ENCODE measurements around the gene FADS1. TPM values are rescaled to one million over a fixed set of nuclear protein-coding genes. Genes with fewer than 3 reads are reported as not detected.

Gene FADS1
- total and polyA plus RNA-seq, 2 of the 13 experiments (the other 11 are each of a cell fraction or from before 2014, with no cell fraction given) = 91.8 to 108 TPM

DNA sequence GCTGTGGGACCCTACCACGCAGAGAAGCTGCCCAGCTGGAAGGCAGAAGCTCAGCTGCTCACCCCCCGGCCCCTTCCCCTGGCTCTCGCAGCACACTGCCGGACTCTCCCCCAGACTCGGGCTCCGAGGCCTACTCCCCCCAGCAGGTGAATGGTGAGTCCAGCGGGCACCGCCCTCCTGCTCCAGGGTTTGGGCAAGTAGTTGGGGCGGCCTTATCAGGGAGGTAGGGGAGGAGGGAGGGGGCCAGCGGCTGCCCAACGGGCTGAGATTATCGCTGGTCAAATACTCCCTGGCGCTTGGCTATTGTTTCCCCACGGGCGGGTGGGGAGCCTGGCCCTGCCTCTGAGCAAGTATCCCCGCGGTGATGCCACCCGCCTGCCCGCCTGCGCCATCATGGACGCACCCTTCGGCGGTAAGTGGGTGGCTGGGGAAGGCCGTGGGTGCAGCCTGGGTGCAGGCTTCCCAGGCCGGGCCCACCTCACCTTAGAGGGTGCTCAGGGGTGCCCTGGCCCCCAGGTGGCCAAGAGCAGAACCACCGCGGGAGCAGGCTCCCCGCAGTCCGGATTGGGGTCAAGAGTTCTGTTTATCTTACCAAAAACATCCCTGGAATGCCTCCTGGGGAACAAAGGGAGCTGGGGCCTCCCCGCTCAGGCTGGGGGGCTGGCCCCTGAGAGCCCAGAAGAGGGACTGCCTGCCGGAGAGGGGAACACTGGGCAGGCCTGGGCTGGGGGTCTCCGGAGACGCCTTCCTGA, 47.5 kb downstream of the FADS1 start (continued):
- peak; percentile 94 for TF ChIP-seq ZNF687 (CRISPR knock-in tag; IDR thresholded peaks at IDR 0.05)
- TF ChIP-seq TBX2 (CRISPR knock-in tag; IDR thresholded peaks at IDR 0.05; ENCODE audit: borderline replicate concordance) = peak; percentile 16
- 0 out of 2 replicates have a peak, but pooled peaks have one; percentile 49 for TF ChIP-seq ZBTB44 (CRISPR knock-in tag; IDR thresholded peaks at IDR 0.05)
- peak; percentile 66 for TF ChIP-seq TCF7 (IDR thresholded peaks at IDR 0.05; ENCODE audit: low read depth)
- TF ChIP-seq HIC2 (CRISPR knock-in tag; IDR thresholded peaks at IDR 0.05; ENCODE audit: low read depth) = peak; percentile 87; the same call in 1 of the 2 replicates
- no peak for TF ChIP-seq NCOR1 (IDR thresholded peaks at IDR 0.05; ENCODE audit: borderline replicate concordance, low read length)
- TF ChIP-seq NFYC (CRISPR knock-in tag; IDR thresholded peaks at IDR 0.05) = peak; percentile 20; the same call in 1 of the 2 replicates
- no peak for TF ChIP-seq EHMT2 (IDR thresholded peaks at IDR 0.05; ENCODE audit: borderline replicate concordance, low read depth, low read length)
- TF ChIP-seq TGIF2 (CRISPR knock-in tag; IDR thresholded peaks at IDR 0.05) = no peak
- peak; percentile 62; the same call in 1 of the 2 replicates for TF ChIP-seq ZNF547 (CRISPR knock-in tag; IDR thresholded peaks at IDR 0.05)
- TF ChIP-seq HHEX (CRISPR knock-in tag; IDR thresholded peaks at IDR 0.05) = 0 out of 2 replicates have a peak, but pooled peaks have one; percentile 49
- TF ChIP-seq ZNF460 (CRISPR knock-in tag; IDR thresholded peaks at IDR 0.05; ENCODE audit: borderline replicate concordance) = peak; percentile 11; the same call in 1 of the 2 replicates
- 0 out of 2 replicates have a peak, but pooled peaks have one; percentile 53 for TF ChIP-seq ZNF274 (CRISPR knock-in tag; IDR thresholded peaks at IDR 0.05)
- peak; percentile 84 for TF ChIP-seq HIVEP1 (CRISPR knock-in tag; IDR thresholded peaks at IDR 0.05)
- TF ChIP-seq ZNF234 (CRISPR knock-in tag; conservative IDR thresholded peaks at IDR 0.05) = no peak
- peak; percentile 70; the same call in 1 of the 2 replicates for TF ChIP-seq RERE (CRISPR knock-in tag; IDR thresholded peaks at IDR 0.05; ENCODE audit: low read depth)

All from HepG2 (cell line).